ENCODE measurements around the gene TRIM7. TPM values are rescaled to one million over a fixed set of nuclear protein-coding genes. Genes with fewer than 3 reads are reported as not detected.

Gene TRIM7
- total and polyA plus RNA-seq, 9 of the 15 experiments (the other 6 are each of a cell fraction or from before 2014, with no cell fraction given), result 2.6 to 14.9 (median 8.9) TPM

- TF ChIP-seq MNT (conservative IDR thresholded peaks at IDR 0.05) (no peak), SP1 (CRISPR knock-in tag; IDR thresholded peaks at IDR 0.05) (no peak), CTBP1 (IDR thresholded peaks at IDR 0.05; ENCODE audit: borderline replicate concordance) (no peak), HOMEZ (CRISPR knock-in tag; IDR thresholded peaks at IDR 0.05) (no peak), ERF (CRISPR knock-in tag; IDR thresholded peaks at IDR 0.05) (no peak), MCM2 (IDR thresholded peaks at IDR 0.05; ENCODE audit: low read depth) (0 out of 2 replicates have a peak, but pooled peaks have one; percentile 75), IRF2 (CRISPR knock-in tag; IDR thresholded peaks at IDR 0.05) (no peak), MXD1 (CRISPR knock-in tag; IDR thresholded peaks at IDR 0.05; ENCODE audit: borderline replicate concordance, poor library complexity, severe bottlenecking) (no peak), ZNF280A (IDR thresholded peaks at IDR 0.05; ENCODE audit: low read depth, partially characterized antibody) (no peak), DPF2 (IDR thresholded peaks at IDR 0.05) (no peak), HLTF (IDR thresholded peaks at IDR 0.05) (peak; percentile 62; the same call in 1 of the 2 replicates), RUNX1 (IDR thresholded peaks at IDR 0.05; ENCODE audit: low read depth) (no peak), TAF1 (IDR thresholded peaks at IDR 0.05; ENCODE audit: control insufficient read depth, extremely low read depth, insufficient read depth, low read length, severe bottlenecking) (peak; percentile 22), PRPF4 (IDR thresholded peaks at IDR 0.05; ENCODE audit: insufficient read depth, low read depth, low read length, poor library complexity, severe bottlenecking) (no peak), PML (IDR thresholded peaks at IDR 0.05; ENCODE audit: low read length) (no peak), ZNF584 (CRISPR knock-in tag; IDR thresholded peaks at IDR 0.05; ENCODE audit: low read depth) (no peak), ZKSCAN1 (IDR thresholded peaks at IDR 0.05; ENCODE audit: low read depth, low read length) (no peak), FOXK1 (CRISPR knock-in tag; IDR thresholded peaks at IDR 0.05; ENCODE audit: borderline replicate concordance) (no peak), ETV1 (tag; conservative IDR thresholded peaks at IDR 0.05; ENCODE audit: low read depth) (no peak; the same call in 1 of the 2 replicates), HBP1 (CRISPR knock-in tag; IDR thresholded peaks at IDR 0.05) (peak; percentile 81), RB1 (IDR thresholded peaks at IDR 0.05; ENCODE audit: low read depth) (no peak), NR2C2 (CRISPR knock-in tag; IDR thresholded peaks at IDR 0.05) (0 out of 2 replicates have a peak, but pooled peaks have one; percentile 30), NR2C2 (tag; IDR thresholded peaks at IDR 0.05) (no peak; the same call in 1 of the 2 replicates)
These were observed 18.9 kb upstream of the TRIM7 start (continued) for GRCh38 chr5:181223729-181224389.
